ENCODE results near the gene RAB11FIP2. TPM values are rescaled to one million over a fixed set of nuclear protein-coding genes. Genes with fewer than 3 reads are reported as not detected.

RAB11FIP2 gene
- total RNA-seq, 1 experiment from 2014 or later, result 4.4 TPM

GRCh38 chr10:118017850-118018249, 28.9 kb downstream of the RAB11FIP2 start:
- no peaks in the 10 kb centered on the region for H3K36me3 ChIP-seq (ENCODE audit: low read depth, low read length)
- H3K4me3 ChIP-seq (ENCODE audit: low read length), result no peak overlapping the region
- no peaks in the 10 kb centered on the region for H3K79me2 ChIP-seq (ENCODE audit: low read length)
- DNase-seq (no peak), ATAC-seq (no peak)
- H3K27me3 ChIP-seq (ENCODE audit: low read length), result no peaks in the 10 kb centered on the region
- H3K27ac ChIP-seq (ENCODE audit: low read length), result no peak overlapping the region
- H3F3A ChIP-seq (ENCODE audit: low read length, unreplicated experiment), result no peaks in the 10 kb centered on the region
- intact Hi-C loops (cut with micrococcal nuclease), result no loop called here
- no peak overlapping the region for H2AFZ ChIP-seq (ENCODE audit: low read length)
- ChIA-PET POLR2A (ENCODE audit: unreplicated experiment) (no interaction called here), CTCF (no interaction called here)
- no peaks in the 10 kb centered on the region for H3K4me1 ChIP-seq (ENCODE audit: insufficient read depth, low read length)
- no peaks in the 10 kb centered on the region for H4K20me1 ChIP-seq (ENCODE audit: low read length)
- no TSS peak for BruUV-seq (replicated peaks)
- no peaks in the 10 kb centered on the region for H3K9me3 ChIP-seq (ENCODE audit: low read length)
- H3K4me2 ChIP-seq (ENCODE audit: low read length), result no peak overlapping the region
- H3K9me2 ChIP-seq (replicated peaks; ENCODE audit: low read length), result no peaks in the 10 kb centered on the region
- H3K9ac ChIP-seq (ENCODE audit: low read length), result no peak overlapping the region
- no peak for TF ChIP-seq EZH2 (IDR thresholded peaks at IDR 0.05; ENCODE audit: low read length, unreplicated experiment)
- TF ChIP-seq CTCF (conservative IDR thresholded peaks at IDR 0.05; ENCODE audit: low read depth, low read length), result no peak
- TF ChIP-seq EZH2phosphoT487 (IDR thresholded peaks at IDR 0.05; ENCODE audit: borderline replicate concordance, low read length), result no peak

DNA sequence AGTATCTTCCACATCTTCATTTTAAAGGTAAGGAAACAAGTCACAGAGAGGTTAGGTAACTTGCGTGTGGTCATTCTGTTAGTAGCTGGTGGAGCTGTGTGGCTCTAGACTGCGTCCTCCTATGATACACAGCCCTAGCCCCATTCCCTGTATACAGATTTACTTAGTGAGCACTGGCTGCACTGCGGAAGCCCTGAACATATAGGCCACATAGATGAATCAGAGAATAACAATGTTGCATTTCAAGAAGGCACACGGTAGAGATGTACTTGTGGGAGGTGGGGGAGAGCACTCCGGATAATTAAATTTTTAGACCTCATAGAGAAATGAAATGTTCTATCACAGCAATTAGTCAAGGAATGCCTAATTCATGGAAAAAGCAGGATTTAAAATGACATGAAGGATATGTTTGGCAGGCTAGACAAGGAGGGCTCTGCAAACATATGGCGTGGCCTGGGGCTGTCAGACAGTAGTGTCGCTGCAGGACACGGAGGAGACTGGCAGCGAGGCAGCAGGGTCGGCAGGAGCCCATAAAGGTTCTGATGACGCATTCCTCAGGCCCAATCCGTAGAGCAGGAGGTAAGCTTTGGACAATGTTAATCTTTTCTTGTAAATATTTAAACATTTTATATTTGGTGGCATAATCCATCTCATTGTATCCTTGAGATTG, 29.5 kb downstream of the RAB11FIP2 start:
- Histone ChIP-seq H3K9ac (ENCODE audit: low read length) (no peak overlapping the region), H3K79me2 (ENCODE audit: low read length) (no peaks in the 10 kb centered on the region), H3K4me1 (ENCODE audit: insufficient read depth, low read length) (no peaks in the 10 kb centered on the region), H4K20me1 (ENCODE audit: low read length) (no peaks in the 10 kb centered on the region), H3K36me3 (ENCODE audit: low read depth, low read length) (no peaks in the 10 kb centered on the region), H2AFZ (ENCODE audit: low read length) (no peak overlapping the region), H3K4me3 (ENCODE audit: low read length) (no peak overlapping the region), H3K9me3 (ENCODE audit: low read length) (no peaks in the 10 kb centered on the region), H3K4me2 (ENCODE audit: low read length) (no peak overlapping the region), H3K27me3 (ENCODE audit: low read length) (no peaks in the 10 kb centered on the region), H3F3A (ENCODE audit: low read length, unreplicated experiment) (no peaks in the 10 kb centered on the region), H3K9me2 (replicated peaks; ENCODE audit: low read length) (no peaks in the 10 kb centered on the region), H3K27ac (ENCODE audit: low read length) (no peak overlapping the region)
- TF ChIP-seq EZH2 (IDR thresholded peaks at IDR 0.05; ENCODE audit: low read length, unreplicated experiment) (no peak), EZH2phosphoT487 (IDR thresholded peaks at IDR 0.05; ENCODE audit: borderline replicate concordance, low read length) (no peak), CTCF (conservative IDR thresholded peaks at IDR 0.05; ENCODE audit: low read depth, low read length) (no peak)
- ChIA-PET CTCF (no interaction called here), POLR2A (ENCODE audit: unreplicated experiment) (no interaction called here)
- intact Hi-C loops (cut with micrococcal nuclease), result no loop called here
- ATAC-seq, result no peak
- no peak for DNase-seq
- no TSS peak for BruUV-seq (replicated peaks)

DNA sequence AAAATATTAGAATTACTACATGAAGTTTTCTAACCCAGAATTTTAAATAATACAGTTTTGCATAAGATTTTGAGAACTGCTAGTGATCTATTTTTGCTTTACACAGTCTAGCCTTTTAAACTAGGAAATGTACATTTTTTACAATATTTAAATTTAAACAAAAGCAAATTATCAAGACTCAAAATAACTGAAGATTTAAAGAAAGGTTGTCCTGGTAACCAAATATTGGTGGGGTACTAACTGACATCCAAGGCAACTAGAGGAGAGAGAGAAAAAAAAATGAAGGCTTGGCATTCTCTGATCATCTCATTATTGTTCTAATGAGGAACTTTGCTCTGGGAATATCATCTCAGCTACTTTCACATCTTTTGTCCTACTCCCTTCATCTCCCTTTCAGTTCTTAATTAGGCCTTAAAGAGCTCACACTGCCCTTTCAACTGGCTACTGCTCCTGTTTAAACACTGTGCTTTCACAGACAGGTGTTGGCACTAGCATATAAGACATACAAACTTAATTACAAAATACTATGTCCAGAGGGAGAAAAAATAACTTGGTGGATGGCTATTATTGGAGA, 33.7 kb downstream of the RAB11FIP2 start:
- DNase-seq (no peak), ATAC-seq (no peak)
- H3K27me3 ChIP-seq (ENCODE audit: low read length), result no peaks in the 10 kb centered on the region
- no peaks in the 10 kb centered on the region for H3K36me3 ChIP-seq (ENCODE audit: low read depth, low read length)
- no peaks in the 10 kb centered on the region for H3K9me2 ChIP-seq (replicated peaks; ENCODE audit: low read length)
- ChIA-PET CTCF (no interaction called here), POLR2A (ENCODE audit: unreplicated experiment) (no interaction called here)
- H3K4me3 ChIP-seq (ENCODE audit: low read length), result no peak overlapping the region
- H3K4me1 ChIP-seq (ENCODE audit: insufficient read depth, low read length), result no peaks in the 10 kb centered on the region
- no peaks in the 10 kb centered on the region for H4K20me1 ChIP-seq (ENCODE audit: low read length)
- intact Hi-C loops (cut with micrococcal nuclease), result no loop called here
- no TSS peak for BruUV-seq (replicated peaks)
- TF ChIP-seq EZH2 (IDR thresholded peaks at IDR 0.05; ENCODE audit: low read length, unreplicated experiment), result no peak
- TF ChIP-seq EZH2phosphoT487 (IDR thresholded peaks at IDR 0.05; ENCODE audit: borderline replicate concordance, low read length), result no peak
- no peak for TF ChIP-seq CTCF (conservative IDR thresholded peaks at IDR 0.05; ENCODE audit: low read depth, low read length)
- no peak overlapping the region for H2AFZ ChIP-seq (ENCODE audit: low read length)
- no peaks in the 10 kb centered on the region for H3K9me3 ChIP-seq (ENCODE audit: low read length)
- H3K4me2 ChIP-seq (ENCODE audit: low read length), result no peak overlapping the region
- H3K79me2 ChIP-seq (ENCODE audit: low read length), result no peaks in the 10 kb centered on the region
- H3K27ac ChIP-seq (ENCODE audit: low read length), result no peak overlapping the region
- no peaks in the 10 kb centered on the region for H3F3A ChIP-seq (ENCODE audit: low read length, unreplicated experiment)
- H3K9ac ChIP-seq (ENCODE audit: low read length), result no peak overlapping the region
